Thyroid gland (tissue), 4 donors: ENCODE data around the gene VEPH1.

Experiments
- POLR2A ChIP-seq, 2 donors: fragments of 450-650 bp; IDR thresholded peaks; one replicate each; pipeline ENCODE4 v1.6.1; 2017; ENCODE audit warnings: antibody characterized with exemption in 2 of 2, mild to moderate bottlenecking in 2 of 2, moderate library complexity in 1 of 2
- TF ChIP-seq, protein P1 (sequence below), 6 experiments: fragments of 200-600 bp in 3 of 6; fragments of 450-650 bp in 3 of 6; sonication (generic) in 3 of 6; IDR thresholded peaks; one replicate each; pipeline ENCODE4 v1.5.1; 2016 to 2019; ENCODE audit warnings: antibody characterized with exemption in 6 of 6, mild to moderate bottlenecking in 2 of 6, inconsistent platforms in 1 of 6, moderate library complexity in 1 of 6

DNA sequence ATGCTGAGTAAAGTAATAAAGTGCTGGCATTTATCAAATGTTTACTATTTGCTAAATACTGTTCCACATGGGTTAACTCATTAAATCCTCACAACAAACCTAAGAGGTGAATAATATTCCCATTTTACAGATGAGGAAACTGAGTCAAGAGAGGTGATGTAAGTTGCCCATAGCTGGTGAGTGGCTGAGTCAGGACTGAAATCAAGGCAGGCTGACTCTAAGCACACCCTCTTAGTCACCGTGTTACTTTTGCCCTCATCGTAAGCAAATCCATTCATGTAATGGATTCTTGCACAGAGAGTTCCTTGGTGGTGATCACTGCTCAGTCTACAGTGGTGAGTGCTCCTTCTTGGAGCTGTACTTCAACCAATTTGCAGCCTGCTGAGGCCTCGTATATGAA, 95.4 kb downstream of the VEPH1 start:
- TF ChIP-seq, protein P1, sequence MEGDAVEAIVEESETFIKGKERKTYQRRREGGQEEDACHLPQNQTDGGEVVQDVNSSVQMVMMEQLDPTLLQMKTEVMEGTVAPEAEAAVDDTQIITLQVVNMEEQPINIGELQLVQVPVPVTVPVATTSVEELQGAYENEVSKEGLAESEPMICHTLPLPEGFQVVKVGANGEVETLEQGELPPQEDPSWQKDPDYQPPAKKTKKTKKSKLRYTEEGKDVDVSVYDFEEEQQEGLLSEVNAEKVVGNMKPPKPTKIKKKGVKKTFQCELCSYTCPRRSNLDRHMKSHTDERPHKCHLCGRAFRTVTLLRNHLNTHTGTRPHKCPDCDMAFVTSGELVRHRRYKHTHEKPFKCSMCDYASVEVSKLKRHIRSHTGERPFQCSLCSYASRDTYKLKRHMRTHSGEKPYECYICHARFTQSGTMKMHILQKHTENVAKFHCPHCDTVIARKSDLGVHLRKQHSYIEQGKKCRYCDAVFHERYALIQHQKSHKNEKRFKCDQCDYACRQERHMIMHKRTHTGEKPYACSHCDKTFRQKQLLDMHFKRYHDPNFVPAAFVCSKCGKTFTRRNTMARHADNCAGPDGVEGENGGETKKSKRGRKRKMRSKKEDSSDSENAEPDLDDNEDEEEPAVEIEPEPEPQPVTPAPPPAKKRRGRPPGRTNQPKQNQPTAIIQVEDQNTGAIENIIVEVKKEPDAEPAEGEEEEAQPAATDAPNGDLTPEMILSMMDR (IDR thresholded peaks at IDR 0.05): no peak
- TF ChIP-seq POLR2A (IDR thresholded peaks at IDR 0.05): no peak
